Thyroid gland (tissue), 4 donors: ENCODE measurements around the gene KIAA2012. TPM values are rescaled to one million over a fixed set of nuclear protein-coding genes. Genes with fewer than 3 reads are reported as not detected.

Source experiments
- DNase-seq, 2 donors: peaks; one replicate each; pipeline ENCODE4 v3.0.0-alpha.2; 2019
- H3K27ac ChIP-seq, 3 donors: fragments of 200-600 bp; sonication (generic); 1 replicate in 2 of 3; 2 replicates in 1 of 3; pipeline ENCODE4 v1.5.1; 2016 to 2019; ENCODE audit warnings: mild to moderate bottlenecking in 1 of 3, moderate library complexity in 1 of 3
- H3K27me3 ChIP-seq: fragments of 200-600 bp; sonication (generic); one replicate; pipeline ENCODE4 v1.5.1; 2019
- H3K36me3 ChIP-seq, 2 donors: fragments of 200-600 bp; sonication (generic); one replicate each; pipeline ENCODE4 v1.5.1; 2016 to 2019
- H3K4me1 ChIP-seq, 2 donors: fragments of 200-600 bp; sonication (generic); one replicate each; pipeline ENCODE4 v1.5.1; 2017 to 2019
- H3K4me3 ChIP-seq, 3 donors: fragments of 200-600 bp; sonication (generic); replicated peaks in 1 of 3; 1 replicate in 2 of 3; 2 replicates in 1 of 3; pipeline ENCODE4 v1.5.1; 2016; ENCODE audit warnings: mild to moderate bottlenecking in 1 of 3
- H3K9me3 ChIP-seq: fragments of 200-600 bp; sonication (generic); one replicate; pipeline ENCODE4 v1.5.1; 2017
- CTCF ChIP-seq, 6 experiments: fragments of 200-600 bp in 3 of 6; fragments of 450-650 bp in 3 of 6; sonication (generic) in 3 of 6; IDR thresholded peaks; one replicate each; pipeline ENCODE4 v1.5.1; 2016 to 2019; ENCODE audit warnings: antibody characterized with exemption in 6 of 6, mild to moderate bottlenecking in 2 of 6, inconsistent platforms in 1 of 6, moderate library complexity in 1 of 6
- POLR2A ChIP-seq, 2 donors: fragments of 450-650 bp; IDR thresholded peaks; one replicate each; pipeline ENCODE4 v1.6.1; 2017; ENCODE audit warnings: antibody characterized with exemption in 2 of 2, mild to moderate bottlenecking in 2 of 2, moderate library complexity in 1 of 2
- WGBS, 2 donors: methylation state at CpG; one replicate each; pipeline ENCODE4 v1.1.5; 2017; 5-methylcytosine and 5-hydroxymethylcytosine counted together
- intact Hi-C: fragments of 100-400 bp; cut with DNase I; formaldehyde crosslinking; loops from one replicate; pipeline ENCODE4 v1.15.1; 2023
- total RNA-seq, 4 donors: library from RNA; depleted of rRNA; stranded (reverse); fragments of >200 nt; gene quantifications; one replicate each; pipeline ENCODE4 v1.2.3, GENCODE V29; 2016

The KIAA2012 gene
- total RNA-seq, 4 donors from 2014 or later: not detected

GRCh38 chr2:202178346-202178958 lies 105.4 kb downstream of the KIAA2012 start:
- WGBS, 2 donors: 42 to 43% methylated on average over 7 of the region's 7 CpGs
- peak; percentile 41 to 85 (median 75) for TF ChIP-seq CTCF (IDR thresholded peaks at IDR 0.05)
- no peak for TF ChIP-seq POLR2A (IDR thresholded peaks at IDR 0.05)
- intact Hi-C loops: no loop called here
- no peaks in the 10 kb centered on the region for H3K36me3 ChIP-seq
- no peak overlapping the region for H3K4me3 ChIP-seq
- H3K4me1 ChIP-seq: no peaks in the 10 kb centered on the region
- H3K27ac ChIP-seq: no peak overlapping the region
- H3K27me3 ChIP-seq: no peaks in the 10 kb centered on the region
- peak; percentile 52 for DNase-seq
- no peaks in the 10 kb centered on the region for H3K9me3 ChIP-seq

- intact Hi-C loops: no loop called here
- Histone ChIP-seq H3K27ac (no peak overlapping the region), H3K9me3 (no peaks in the 10 kb centered on the region), H3K36me3 (no peaks in the 10 kb centered on the region), H3K4me3 (no peak overlapping the region), H3K4me1 (no peaks in the 10 kb centered on the region), H3K27me3 (no peaks in the 10 kb centered on the region)
- no peak for DNase-seq
- no peak for TF ChIP-seq POLR2A (IDR thresholded peaks at IDR 0.05)
- WGBS, 2 donors: 57 to 62% methylated on average over 2 of the region's 2 CpGs
These were observed 111.5 kb downstream of the KIAA2012 start for GRCh38 chr2:202184557-202184956.

GRCh38 chr2:202185156-202185555 lies 112.1 kb downstream of the KIAA2012 start:
- H3K36me3 ChIP-seq: no peaks in the 10 kb centered on the region
- no peaks in the 10 kb centered on the region for H3K27me3 ChIP-seq
- H3K4me1 ChIP-seq: no peaks in the 10 kb centered on the region
- 83 to 85% methylated on average over 6 of the region's 6 CpGs for WGBS, 2 donors
- no peak overlapping the region for H3K4me3 ChIP-seq
- DNase-seq: no peak
- H3K27ac ChIP-seq: no peak overlapping the region
- intact Hi-C loops: no loop called here
- H3K9me3 ChIP-seq: no peaks in the 10 kb centered on the region
- TF ChIP-seq POLR2A (IDR thresholded peaks at IDR 0.05) (no peak), CTCF (IDR thresholded peaks at IDR 0.05) (no peak)

- Histone ChIP-seq H3K36me3 (no peaks in the 10 kb centered on the region), H3K27ac (no peak overlapping the region), H3K4me3 (no peak overlapping the region), H3K9me3 (no peaks in the 10 kb centered on the region), H3K4me1 (no peaks in the 10 kb centered on the region), H3K27me3 (no peaks in the 10 kb centered on the region)
- intact Hi-C loops: no loop called here
- 96 to 97% methylated on average over 4 of the region's 4 CpGs for WGBS, 2 donors
- TF ChIP-seq CTCF (IDR thresholded peaks at IDR 0.05): no peak
- no peak for DNase-seq
These were observed 113.7 kb downstream of the KIAA2012 start for GRCh38 chr2:202186641-202187202.

- no peak overlapping the region for H3K4me3 ChIP-seq
- no peak overlapping the region for H3K27ac ChIP-seq
- no peak for DNase-seq
- WGBS, 2 donors: 60 to 91% methylated on average over 1 of the region's 1 CpG
- H3K27me3 ChIP-seq: no peaks in the 10 kb centered on the region
- H3K9me3 ChIP-seq: no peaks in the 10 kb centered on the region
- H3K4me1 ChIP-seq: no peaks in the 10 kb centered on the region
- H3K36me3 ChIP-seq: no peaks in the 10 kb centered on the region
- TF ChIP-seq POLR2A (IDR thresholded peaks at IDR 0.05) (no peak), CTCF (IDR thresholded peaks at IDR 0.05) (no peak)
- intact Hi-C loops: no loop called here
These were observed 114.5 kb downstream of the KIAA2012 start for GRCh38 chr2:202187570-202187969.
